Neutrophil (primary cell): ENCODE data around the gene SH2B2.

ENCODE experiments used
- H3K27ac ChIP-seq: fragments of 200-600 bp; sonication (generic); 2 replicates; pipeline ENCODE4 v1.5.1; 2016; ENCODE audit warnings: mild to moderate bottlenecking, moderate library complexity
- H3K27me3 ChIP-seq: fragments of 200-600 bp; sonication (generic); 2 replicates; pipeline ENCODE4 v1.6.0; 2016; ENCODE audit warnings: mild to moderate bottlenecking
- H3K36me3 ChIP-seq: fragments of 200-600 bp; sonication (generic); 2 replicates; pipeline ENCODE4 v1.5.1; 2017
- H3K4me1 ChIP-seq, 2 experiments: fragments of 200-600 bp in 1 of 2; sonication (generic) in 1 of 2; 1 replicate in 1 of 2; 2 replicates in 1 of 2; pipeline versions ENCODE4 v1.5.1 to v1.6.1; 2013 to 2016; ENCODE audit warnings: low read depth in 1 of 2, low read length in 1 of 2, mild to moderate bottlenecking in 1 of 2, moderate library complexity in 1 of 2; ENCODE audit not compliant: control insufficient read depth in 1 of 2, insufficient read depth in 1 of 2
- H3K4me3 ChIP-seq, 2 experiments: fragments of 200-600 bp in 1 of 2; sonication (generic) in 1 of 2; 1 replicate in 1 of 2; 2 replicates in 1 of 2; pipeline ENCODE4 v1.5.1; 2013 to 2016; ENCODE audit warnings: low read depth in 1 of 2, low read length in 1 of 2, mild to moderate bottlenecking in 1 of 2, moderate library complexity in 1 of 2
- H3K9me3 ChIP-seq: fragments of 200-600 bp; sonication (generic); 2 replicates; pipeline ENCODE4 v1.5.1; 2016
- TF ChIP-seq, protein P1 (sequence below): fragments of 200-600 bp; sonication (generic); IDR thresholded peaks from 2 replicates; pipeline ENCODE4 v1.5.1; 2016; ENCODE audit warnings: antibody characterized with exemption

The SH2B2 gene

DNA sequence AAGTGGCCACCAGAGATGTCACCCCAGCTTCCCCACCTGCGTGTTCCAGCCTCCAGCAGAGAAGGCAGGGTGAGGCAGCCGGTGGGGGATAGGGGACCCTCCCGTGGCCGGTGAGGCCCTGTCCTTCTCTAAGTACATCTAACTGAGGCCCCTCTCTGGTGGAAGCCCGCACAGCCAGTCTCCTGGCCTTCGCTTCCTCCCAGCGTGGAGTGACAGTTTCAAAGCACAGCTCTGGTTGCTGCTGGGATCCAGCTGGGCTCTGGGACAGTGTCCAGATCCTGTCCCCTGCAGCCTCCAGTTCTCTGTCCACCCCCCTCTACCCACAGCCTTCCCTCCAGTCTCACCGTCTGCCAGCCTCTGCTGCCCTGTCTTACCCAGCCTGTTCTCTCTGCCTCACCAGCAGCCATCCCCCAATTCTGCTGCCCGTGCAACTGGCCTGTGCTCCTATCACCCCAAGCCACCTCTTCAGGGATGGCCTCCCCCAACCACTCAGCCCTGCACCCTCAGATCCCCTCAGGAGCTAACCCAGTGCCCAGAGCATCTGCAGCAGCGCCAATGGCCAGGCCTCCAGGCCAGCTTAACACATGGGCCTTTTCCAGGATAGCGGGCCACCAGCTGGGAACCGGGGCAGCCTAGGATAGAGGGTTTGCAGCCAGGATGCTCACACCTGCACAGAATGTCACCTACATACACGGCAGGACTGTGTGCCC lies 16.3 kb upstream of the SH2B2 start:
- Histone ChIP-seq H3K9me3 (no peaks in the 10 kb centered on the region), H3K27me3 (no peaks in the 10 kb centered on the region), H3K27ac (no peak overlapping the region), H3K4me3 (no peak overlapping the region), H3K4me1 (no peaks in the 10 kb centered on the region), H3K36me3 (no peaks in the 10 kb centered on the region)
- TF ChIP-seq, protein P1, sequence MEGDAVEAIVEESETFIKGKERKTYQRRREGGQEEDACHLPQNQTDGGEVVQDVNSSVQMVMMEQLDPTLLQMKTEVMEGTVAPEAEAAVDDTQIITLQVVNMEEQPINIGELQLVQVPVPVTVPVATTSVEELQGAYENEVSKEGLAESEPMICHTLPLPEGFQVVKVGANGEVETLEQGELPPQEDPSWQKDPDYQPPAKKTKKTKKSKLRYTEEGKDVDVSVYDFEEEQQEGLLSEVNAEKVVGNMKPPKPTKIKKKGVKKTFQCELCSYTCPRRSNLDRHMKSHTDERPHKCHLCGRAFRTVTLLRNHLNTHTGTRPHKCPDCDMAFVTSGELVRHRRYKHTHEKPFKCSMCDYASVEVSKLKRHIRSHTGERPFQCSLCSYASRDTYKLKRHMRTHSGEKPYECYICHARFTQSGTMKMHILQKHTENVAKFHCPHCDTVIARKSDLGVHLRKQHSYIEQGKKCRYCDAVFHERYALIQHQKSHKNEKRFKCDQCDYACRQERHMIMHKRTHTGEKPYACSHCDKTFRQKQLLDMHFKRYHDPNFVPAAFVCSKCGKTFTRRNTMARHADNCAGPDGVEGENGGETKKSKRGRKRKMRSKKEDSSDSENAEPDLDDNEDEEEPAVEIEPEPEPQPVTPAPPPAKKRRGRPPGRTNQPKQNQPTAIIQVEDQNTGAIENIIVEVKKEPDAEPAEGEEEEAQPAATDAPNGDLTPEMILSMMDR: no peak

GRCh38 chr7:102271158-102271798 lies 15.4 kb upstream of the SH2B2 start:
- TF ChIP-seq, protein P1: no peak
- Histone ChIP-seq H3K4me1 (no peaks in the 10 kb centered on the region), H3K27me3 (no peaks in the 10 kb centered on the region)

DNA sequence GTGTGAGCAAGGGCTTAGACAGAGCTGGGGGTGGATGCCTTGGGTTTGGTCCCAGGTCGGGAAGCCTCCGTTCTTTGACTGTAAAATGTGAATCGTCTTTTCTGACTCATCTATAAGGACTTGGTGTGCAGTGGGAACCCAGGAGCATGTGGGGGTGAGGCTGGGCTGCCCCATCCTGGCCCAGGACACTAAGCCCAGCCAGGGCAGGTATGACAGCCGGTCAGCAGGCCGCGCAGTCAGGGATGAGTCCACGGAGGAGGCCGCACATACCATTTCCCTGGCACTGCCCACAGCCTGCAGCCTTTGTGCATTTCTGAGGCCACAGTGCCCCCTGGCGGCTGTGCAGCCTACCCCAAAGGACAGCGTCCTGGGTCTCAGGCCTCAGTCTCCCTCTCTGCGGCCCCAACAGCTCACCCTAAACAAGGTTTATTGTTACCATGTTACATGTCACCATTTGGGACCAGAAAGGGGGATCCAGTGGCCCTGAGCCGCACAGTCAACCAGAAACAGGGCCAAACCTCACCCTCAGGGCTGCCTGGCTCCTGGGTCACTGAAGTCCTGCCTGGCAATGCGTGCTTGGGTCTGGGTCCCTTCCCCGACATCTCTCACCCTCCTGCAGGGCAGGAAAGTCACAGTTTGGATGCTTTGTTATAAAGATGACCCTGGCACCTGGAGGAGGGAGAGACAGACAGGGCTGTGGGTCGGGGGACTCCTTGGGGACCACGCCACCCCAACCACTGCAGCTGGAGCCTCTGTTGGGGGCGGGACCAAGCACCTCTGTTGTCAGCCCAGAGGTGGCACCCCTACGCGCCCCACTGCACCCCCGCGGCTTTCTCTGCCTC lies 14.4 kb upstream of the SH2B2 start:
- Histone ChIP-seq H3K27me3 (no peaks in the 10 kb centered on the region), H3K4me3 (no peak overlapping the region), H3K27ac (no peak overlapping the region), H3K4me1 (no peaks in the 10 kb centered on the region), H3K9me3 (no peaks in the 10 kb centered on the region), H3K36me3 (no peaks in the 10 kb centered on the region)
- TF ChIP-seq, protein P1: peak; percentile 82

More at GRCh38 chr7:102271158-102271798, 15.4 kb upstream of the SH2B2 start:
- Histone ChIP-seq H3K36me3 (no peaks in the 10 kb centered on the region), H3K9me3 (no peaks in the 10 kb centered on the region), H3K4me3 (no peak overlapping the region), H3K27ac (no peak overlapping the region)

DNA sequence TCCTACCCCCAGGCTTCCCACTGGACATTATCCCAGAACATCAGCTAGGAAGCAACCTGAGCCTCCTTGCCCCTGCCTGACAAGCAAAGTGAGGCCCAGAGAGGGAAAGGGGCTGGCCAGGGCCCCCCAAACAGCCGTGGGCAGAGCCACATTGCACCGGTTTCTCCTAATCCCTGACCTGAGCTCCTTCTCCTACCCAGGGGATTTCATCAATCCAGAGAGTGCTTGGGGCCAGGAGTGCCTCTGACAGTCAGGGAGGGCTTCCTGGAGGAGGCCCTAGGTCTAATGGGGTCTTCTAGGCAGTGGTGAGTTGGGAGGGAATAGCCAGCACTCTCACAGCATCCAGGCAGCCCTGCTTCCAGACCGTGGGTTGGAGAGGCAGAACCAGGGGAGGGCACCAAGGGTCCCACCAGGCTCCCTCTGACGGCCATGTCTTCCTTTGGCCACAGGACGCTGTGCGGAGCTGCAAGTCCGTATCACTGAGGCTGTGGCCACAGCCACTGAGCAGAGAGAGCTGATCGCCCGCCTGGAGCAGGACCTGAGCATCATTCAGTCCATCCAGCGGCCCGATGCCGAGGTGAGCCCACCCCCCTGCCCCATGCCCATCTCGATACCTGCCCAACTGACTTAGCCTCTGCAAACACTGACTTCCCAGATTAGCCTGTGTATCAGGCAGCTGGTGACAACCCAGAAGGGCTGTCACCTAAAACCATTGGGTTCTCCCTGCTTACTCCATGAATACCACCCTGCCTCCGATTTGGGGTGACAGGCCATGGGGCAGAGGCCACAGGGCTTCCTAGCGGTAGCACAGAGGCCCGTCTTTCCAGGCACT lies 13.5 kb upstream of the SH2B2 start:
- TF ChIP-seq, protein P1: no peak
- Histone ChIP-seq H3K27me3 (no peaks in the 10 kb centered on the region), H3K36me3 (no peaks in the 10 kb centered on the region), H3K4me1 (no peaks in the 10 kb centered on the region), H3K4me3 (no peak overlapping the region), H3K9me3 (no peaks in the 10 kb centered on the region), H3K27ac (no peak overlapping the region)
